IMR-90 (cell line): ENCODE measurements around the gene HS3ST6. TPM values are rescaled to one million over a fixed set of nuclear protein-coding genes. Genes with fewer than 3 reads are reported as not detected.

Experiments
- ATAC-seq: fragments of 200-7000 bp; cut with Tn5 transposase; 2 replicates; pipeline ENCODE4 v1.9.1; 2020; ENCODE audit warnings: low read depth, mild to moderate bottlenecking, moderate library complexity
- BruUV-seq: library from RNA; stranded (reverse); fragments of 400-500 nt; replicated peaks from 2 replicates; lab custom pipeline; 2021; lab: Mats Ljungman, UMichigan
- CTCF ChIA-PET: fragments of 300-600 bp; formaldehyde crosslinking; extraction: SDS; loops from one replicate; lab custom pipeline; 2021; ENCODE audit warnings: antibody characterized with exemption; lab: Yijun Ruan, JAX
- POLR2A ChIA-PET: fragments of 300-600 bp; sonication (Branson Sonifier 250); formaldehyde crosslinking; loops from one replicate; lab custom pipeline; 2022; ENCODE audit warnings: antibody characterized with exemption; ENCODE audit not compliant: unreplicated experiment; lab: Charles Lee
- DNase-seq: peaks from one replicate; pipeline ENCODE4 v3.0.0; 2013
- H2AFZ ChIP-seq: replicated peaks from 2 replicates; pipeline ENCODE3; 2013; ENCODE audit warnings: low read length, mild to moderate bottlenecking; ENCODE audit not compliant: poor library complexity
- H2AK5ac ChIP-seq: 2 replicates; pipeline ENCODE4 v1.6.1; 2013; ENCODE audit warnings: low read depth, low read length, inconsistent platforms
- H2AK9ac ChIP-seq: replicated peaks from 2 replicates; pipeline ENCODE3; 2013; ENCODE audit warnings: mild to moderate bottlenecking, low read depth, low read length, moderate library complexity; ENCODE audit not compliant: poor library complexity
- H2BK120ac ChIP-seq: 2 replicates; pipeline ENCODE4 v1.6.1; 2013; ENCODE audit warnings: low read depth, low read length, inconsistent platforms
- H2BK15ac ChIP-seq: 3 replicates; pipeline ENCODE4 v1.6.1; 2013; ENCODE audit warnings: low read depth, low read length, inconsistent platforms
- H2BK20ac ChIP-seq: 2 replicates; pipeline ENCODE4 v1.6.1; 2013; ENCODE audit warnings: low read depth, mild to moderate bottlenecking, inconsistent platforms, low read length, moderate library complexity
- H2BK5ac ChIP-seq: 2 replicates; pipeline ENCODE4 v1.6.1; 2013; ENCODE audit warnings: mild to moderate bottlenecking, low read depth, low read length, inconsistent platforms; ENCODE audit not compliant: poor library complexity, severe bottlenecking
- H3K14ac ChIP-seq: replicated peaks from 2 replicates; pipeline ENCODE4 v1.6.1; 2013; ENCODE audit warnings: low read depth, low read length, inconsistent platforms
- H3K18ac ChIP-seq: 2 replicates; pipeline ENCODE4 v1.6.1; 2013; ENCODE audit warnings: low read depth, low read length, control low read depth
- H3K23ac ChIP-seq: 2 replicates; pipeline ENCODE4 v1.6.1; 2013; ENCODE audit warnings: low read depth, low read length, inconsistent platforms
- H3K27ac ChIP-seq: 2 replicates; pipeline ENCODE4 v1.5.1; 2013; ENCODE audit warnings: mild to moderate bottlenecking, control low read depth, low read length; ENCODE audit not compliant: insufficient read depth
- H3K27me3 ChIP-seq: 2 replicates; pipeline ENCODE4 v1.6.1; 2013; ENCODE audit warnings: low read length; ENCODE audit not compliant: control insufficient read depth, insufficient read depth
- H3K36me3 ChIP-seq: 2 replicates; pipeline ENCODE4 v1.6.1; 2013; ENCODE audit warnings: low read length, mixed read lengths; ENCODE audit not compliant: control insufficient read depth, insufficient read depth
- H3K4ac ChIP-seq: 2 replicates; pipeline ENCODE4 v1.6.1; 2013; ENCODE audit warnings: low read depth, low read length, inconsistent platforms
- H3K4me1 ChIP-seq: 2 replicates; pipeline ENCODE4 v1.6.1; 2013; ENCODE audit warnings: low read length, mixed read lengths; ENCODE audit not compliant: control insufficient read depth, insufficient read depth
- H3K4me2 ChIP-seq: 2 replicates; pipeline ENCODE4 v1.6.1; 2013; ENCODE audit warnings: low read depth, mild to moderate bottlenecking, control low read depth, low read length, moderate library complexity
- H3K4me3 ChIP-seq: 2 replicates; pipeline ENCODE4 v1.5.1; 2013; ENCODE audit warnings: low read depth, mild to moderate bottlenecking, control low read depth, low read length, moderate library complexity; ENCODE audit not compliant: insufficient read depth
- H3K56ac ChIP-seq: 2 replicates; pipeline ENCODE4 v1.6.1; 2013; ENCODE audit warnings: low read length, inconsistent platforms; ENCODE audit not compliant: insufficient read depth; ENCODE audit errors: extremely low read depth
- H3K79me1 ChIP-seq, 2 experiments: 2 replicates each; pipeline ENCODE4 v1.6.1; 2013; ENCODE audit warnings: low read length in 2 of 2, inconsistent platforms in 1 of 2, low read depth in 1 of 2
- H3K9ac ChIP-seq: 2 replicates; pipeline ENCODE4 v1.6.1; 2013; ENCODE audit warnings: low read depth, low read length, control low read depth
- H3K9me1 ChIP-seq: 2 replicates; pipeline ENCODE4 v1.6.1; 2013; ENCODE audit warnings: low read length, inconsistent platforms; ENCODE audit not compliant: insufficient read depth
- H3K9me3 ChIP-seq: 2 replicates; pipeline ENCODE4 v1.6.1; 2013; ENCODE audit warnings: low read length; ENCODE audit not compliant: control insufficient read depth, insufficient read depth
- H4K20me1 ChIP-seq: 2 replicates; pipeline ENCODE4 v1.6.1; 2013; ENCODE audit warnings: low read length, inconsistent platforms; ENCODE audit not compliant: insufficient read depth
- H4K5ac ChIP-seq: 2 replicates; pipeline ENCODE4 v1.6.1; 2013; ENCODE audit warnings: mild to moderate bottlenecking, low read depth, low read length, control low read depth
- H4K8ac ChIP-seq, 2 experiments: 2 replicates each; pipeline ENCODE4 v1.6.1; 2013; ENCODE audit warnings: low read depth in 2 of 2, low read length in 2 of 2, control low read depth in 1 of 2, inconsistent platforms in 1 of 2
- H4K91ac ChIP-seq: 2 replicates; pipeline ENCODE4 v1.6.1; 2013; ENCODE audit warnings: low read depth, low read length, inconsistent platforms; ENCODE audit not compliant: insufficient read depth
- BHLHE40 ChIP-seq: fragments of 150-350 bp; IDR thresholded peaks from 2 replicates; pipeline ENCODE4 v1.6.1; 2016; ENCODE audit warnings: mild to moderate bottlenecking, low read depth, low read length
- CEBPB ChIP-seq: IDR thresholded peaks from 2 replicates; pipeline ENCODE4 v1.6.1; 2012; ENCODE audit warnings: low read depth, low read length, improper control_type of control experiment
- CTCF ChIP-seq: conservative IDR thresholded peaks from 2 replicates; pipeline ENCODE4 v1.5.1; 2012; ENCODE audit warnings: mild to moderate bottlenecking, low read depth, low read length, improper control_type of control experiment
- ELK1 ChIP-seq: fragments of 150-350 bp; IDR thresholded peaks from 2 replicates; pipeline ENCODE4 v1.6.1; 2016; ENCODE audit warnings: low read depth, mild to moderate bottlenecking, low read length, moderate library complexity, borderline replicate concordance
- FOS ChIP-seq: fragments of 150-350 bp; IDR thresholded peaks from 2 replicates; pipeline ENCODE4 v1.6.1; 2016; ENCODE audit warnings: low read depth, low read length
- RAD21 ChIP-seq: IDR thresholded peaks from 2 replicates; pipeline ENCODE4 v1.6.1; 2012; ENCODE audit warnings: low read length, improper control_type of control experiment
- RFX5 ChIP-seq: IDR thresholded peaks from 2 replicates; pipeline ENCODE4 v1.8.0; 2012; ENCODE audit warnings: low read depth, mild to moderate bottlenecking, low read length, moderate library complexity
- SMC3 ChIP-seq: fragments of 150-350 bp; IDR thresholded peaks from 2 replicates; pipeline ENCODE4 v1.6.1; 2016; ENCODE audit warnings: low read depth, mild to moderate bottlenecking, antibody characterized with exemption, low read length, moderate library complexity
- USF2 ChIP-seq: fragments of 150-350 bp; IDR thresholded peaks from 2 replicates; pipeline ENCODE4 v1.6.1; 2017; ENCODE audit warnings: mild to moderate bottlenecking, antibody characterized with exemption, low read length, low read depth
- WGBS, 2 experiments: methylation state at CpG; one replicate each; pipeline versions ENCODE4 v1.1.5 to v1.1.7; 2013; ENCODE audit warnings: missing lambda C conversion rate in 2 of 2; ENCODE audit not compliant: insufficient read length in 1 of 2; ENCODE audit errors: extremely low coverage in 2 of 2; 5-methylcytosine and 5-hydroxymethylcytosine counted together
- dilution Hi-C: fragments of 300-500 bp; cut with HindIII; formaldehyde crosslinking; loops from one replicate; pipeline ENCODE4 v1.14.3; 2018; ENCODE audit warnings: low sequenced_read_pairs; ENCODE audit not compliant: unreplicated experiment
- in situ Hi-C: fragments of 300-500 bp; cut with MboI; formaldehyde crosslinking; loops from 3 replicates; pipeline ENCODE4 v1.14.3; 2019; ENCODE audit warnings: low sequenced_read_pairs, inconsistent platforms, mixed read lengths
- intact Hi-C: fragments of 100-400 bp; cut with micrococcal nuclease; formaldehyde crosslinking; loops from 2 replicates; pipeline ENCODE4 v1.10.0; 2022
- polyA plus RNA-seq, 3 experiments: library from polyadenylated mRNA; depleted of rRNA; stranded (reverse); fragments of >200 nt; gene quantifications; 2 replicates each; pipeline ENCODE4 v1.2.3, GENCODE V29; 2012; ENCODE audit warnings: low replicate concordance in 1 of 3
- total RNA-seq: library from RNA; depleted of rRNA; stranded (reverse); fragments of >200 nt; gene quantifications from 2 replicates; pipeline ENCODE4 v1.2.3, GENCODE V29; 2012

The HS3ST6 gene
- total and polyA plus RNA-seq, 2 of the 4 experiments (the other 2 are of a cell fraction): not detected

GRCh38 chr16:1966460-1966859 lies 48.2 kb upstream of the HS3ST6 start, which contains the start of gene RNF151:
RNF151 (plus strand) TSS chr16:1966856; CDS start chr16:1966882, 26 bp downstream.
- no peak within 1 kb of the TSS for H3K18ac ChIP-seq
- H2BK5ac ChIP-seq: no peak within 1 kb of the TSS
- peaks cover 22% of the 10 kb centered on the region for H3K36me3 ChIP-seq
- DNase-seq (no peak), ATAC-seq (no peak)
- no peak within 1 kb of the TSS for H2BK120ac ChIP-seq
- no peak within 1 kb of the TSS for H4K91ac ChIP-seq
- no peak within 1 kb of the TSS for H4K5ac ChIP-seq
- no peak within 1 kb of the TSS for H3K14ac ChIP-seq
- no peaks in the 10 kb centered on the region for H3K27me3 ChIP-seq
- H2BK15ac ChIP-seq: no peak within 1 kb of the TSS
- BruUV-seq: no TSS peak
- intact Hi-C loops (no loop called here), dilution Hi-C loops (no loop called here), in situ Hi-C loops (no loop called here)
- WGBS, 2 experiments: 100% methylated on average over 2 of the region's 6 CpGs; no CpG with 5 or more reads in 1 of the 2 experiments
- peak within 1 kb of the TSS; percentile 87 for H3K4me3 ChIP-seq
- peak within 1 kb of the TSS; percentile 100 for H3K4me2 ChIP-seq
- H2AK9ac ChIP-seq: peak within 1 kb of the TSS; percentile 44
- ChIA-PET CTCF (no interaction called here), POLR2A (no interaction called here)
- H2BK20ac ChIP-seq: no peak within 1 kb of the TSS
- H2AK5ac ChIP-seq: no peak within 1 kb of the TSS
- peaks cover 10% of the 10 kb centered on the region for H3K4me1 ChIP-seq
- peaks cover 9 to 46% of the 10 kb centered on the region in 2 experiments for H3K79me1 ChIP-seq
- peaks cover 3% of the 10 kb centered on the region; the same call in 1 of the 2 replicates for H3K9me1 ChIP-seq
- peak within 1 kb of the TSS; percentile 92 for H3K27ac ChIP-seq
- H4K20me1 ChIP-seq: peaks cover 32% of the 10 kb centered on the region
- no peaks in the 10 kb centered on the region for H3K9me3 ChIP-seq
- no peak within 1 kb of the TSS for H3K23ac ChIP-seq
- peak within 1 kb of the TSS; percentile 93 for H3K9ac ChIP-seq
- H2AFZ ChIP-seq: peak within 1 kb of the TSS; percentile 6
- TF ChIP-seq CEBPB (no peak), ELK1 (no peak), RFX5 (no peak), BHLHE40 (no peak), SMC3 (no peak), CTCF (no peak), USF2 (no peak), FOS (no peak), RAD21 (no peak)
- H3K56ac ChIP-seq: no peak within 1 kb of the TSS
- H4K8ac ChIP-seq: peak within 1 kb of the TSS; percentile 73 to 90; a peak in 2 of 4 replicates
- H3K4ac ChIP-seq: peak within 1 kb of the TSS; percentile 95; the same call in 1 of the 2 replicates
